GM19468 (cell line): ENCODE data around the gene ALG1L2.
"Not testable (repeated sequence)": the region's sequence is repeated elsewhere in the genome, so short reads cannot be mapped to it uniquely, and the experiment has no call there.

ENCODE experiments used
- ATAC-seq: cut with Tn5 transposase; IDR thresholded peaks from one replicate; pipeline ENCODE4 v1.9.1; 2021; ENCODE audit warnings: mild to moderate bottlenecking, moderate library complexity, moderate number of reproducible peaks; ENCODE audit not compliant: unreplicated experiment; ENCODE audit errors: extremely low read depth

The ALG1L2 gene

DNA sequence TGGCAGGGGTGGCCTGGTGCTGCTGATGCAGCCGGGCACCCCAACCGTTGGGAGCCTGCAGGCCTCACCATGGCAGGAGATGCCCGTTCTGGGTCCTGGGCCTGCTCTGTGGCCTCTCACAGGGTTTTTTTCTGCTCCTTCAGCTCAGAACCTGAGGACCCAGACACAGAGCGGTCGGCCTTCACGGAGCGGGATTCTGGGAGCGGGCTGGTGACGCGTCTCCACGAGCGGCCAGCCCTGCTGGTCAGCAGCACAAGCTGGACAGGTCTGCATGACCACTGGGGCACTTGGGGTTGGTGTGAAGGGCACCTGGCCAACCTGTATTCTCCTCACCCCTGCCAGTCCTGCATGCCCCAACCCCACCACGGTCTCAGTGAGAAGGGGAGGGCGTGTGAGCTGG is 10.3 kb downstream of the ALG1L2 start:
- no peak for ATAC-seq

- ATAC-seq = no peak
Observed at GRCh38 chr3:130093741-130094391, 12.2 kb downstream of the ALG1L2 start.

DNA sequence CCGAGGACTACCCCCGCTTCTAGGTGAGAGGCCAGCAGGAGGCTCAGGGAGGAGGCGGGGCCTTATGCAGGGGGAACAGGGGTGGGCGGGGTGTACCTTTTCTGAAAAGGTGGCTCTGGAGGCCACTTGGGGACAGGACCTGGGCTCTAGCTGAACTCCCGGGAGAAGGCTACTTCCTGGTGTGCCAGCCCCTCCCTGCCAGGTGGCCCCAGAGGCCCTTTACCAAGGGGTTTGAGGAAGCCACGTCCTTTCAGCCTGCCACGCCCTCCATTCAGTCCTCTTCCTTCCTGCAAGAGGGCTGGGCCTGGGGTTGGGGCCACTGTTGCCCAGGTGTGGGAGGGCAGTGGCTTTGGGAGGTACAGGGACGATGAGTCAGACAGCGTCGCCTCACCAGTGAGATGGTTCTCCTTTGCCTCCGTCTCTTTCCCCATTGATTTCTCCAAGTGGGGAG is 12.9 kb downstream of the ALG1L2 start:
- not testable (repeated sequence) for ATAC-seq

GRCh38 chr3:130095858-130096257 is 14.2 kb downstream of the ALG1L2 start:
- not testable (repeated sequence) for ATAC-seq

- ATAC-seq = not testable (repeated sequence)
Observed at GRCh38 chr3:130097096-130097495, 15.5 kb downstream of the ALG1L2 start.

- not testable (repeated sequence) for ATAC-seq
Observed at GRCh38 chr3:130097690-130098638, 16.3 kb downstream of the ALG1L2 start.

GRCh38 chr3:130098639-130099385 is 17.2 kb downstream of the ALG1L2 start:
- not testable (repeated sequence) for ATAC-seq

GRCh38 chr3:130102545-130102944 is 20.9 kb downstream of the ALG1L2 start:
- ATAC-seq = not testable (repeated sequence)

GRCh38 chr3:130104191-130104590 is 22.6 kb downstream of the ALG1L2 start:
- not testable (repeated sequence) for ATAC-seq

- not testable (repeated sequence) for ATAC-seq
Observed at GRCh38 chr3:130107333-130107995, 25.8 kb downstream of the ALG1L2 start.

GRCh38 chr3:130108836-130109585 is 27.4 kb downstream of the ALG1L2 start:
- ATAC-seq = not testable (repeated sequence)

- ATAC-seq = not testable (repeated sequence)
Observed at GRCh38 chr3:130110386-130111169, 28.9 kb downstream of the ALG1L2 start.

GRCh38 chr3:130111185-130111864 is 29.7 kb downstream of the ALG1L2 start:
- ATAC-seq = peak; percentile 90

DNA sequence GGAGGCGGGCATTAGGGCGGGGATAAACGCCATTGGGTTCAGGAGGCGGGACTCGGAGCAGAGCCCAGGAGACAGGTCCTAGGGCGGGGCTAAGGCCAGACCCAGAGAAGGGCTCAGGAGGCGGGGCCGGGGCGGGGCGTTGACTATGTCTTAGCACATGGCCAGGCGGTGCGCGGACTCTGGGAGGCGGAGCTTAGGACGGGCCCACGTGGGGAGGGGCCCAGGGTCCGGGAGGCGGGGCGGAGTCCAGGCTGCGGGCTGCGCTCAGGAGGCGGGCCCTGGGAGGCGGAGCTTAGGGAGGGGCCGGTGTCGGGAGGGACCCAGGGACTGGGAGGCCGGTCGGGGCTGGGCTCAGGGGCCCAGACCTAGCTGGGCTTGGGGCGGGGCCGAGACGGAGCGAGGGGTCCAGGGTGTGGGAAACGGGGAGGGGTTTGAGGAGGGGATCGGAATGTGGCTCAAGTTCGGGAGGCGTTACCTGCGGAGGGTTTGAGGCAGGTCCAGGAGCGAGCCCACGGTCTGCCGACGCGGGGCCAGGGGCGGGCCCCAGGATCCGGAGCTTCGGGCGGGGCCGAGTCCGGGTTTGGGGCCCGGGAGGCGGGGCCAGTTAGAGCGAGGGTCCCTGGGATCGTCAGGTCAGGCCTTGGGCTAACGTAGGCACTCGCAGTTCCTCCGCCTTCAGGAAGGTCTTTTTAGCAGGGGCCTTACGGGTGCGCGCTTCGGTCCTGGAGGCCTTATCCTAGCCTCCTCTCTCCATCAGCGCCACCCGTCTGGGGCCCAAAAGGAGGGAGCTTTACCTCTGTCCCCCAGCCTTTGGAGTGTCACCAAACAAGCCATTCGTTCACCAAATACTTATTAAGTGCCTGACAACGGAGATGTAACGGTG is 30.5 kb downstream of the ALG1L2 start:
- peak; percentile 15 for ATAC-seq

DNA sequence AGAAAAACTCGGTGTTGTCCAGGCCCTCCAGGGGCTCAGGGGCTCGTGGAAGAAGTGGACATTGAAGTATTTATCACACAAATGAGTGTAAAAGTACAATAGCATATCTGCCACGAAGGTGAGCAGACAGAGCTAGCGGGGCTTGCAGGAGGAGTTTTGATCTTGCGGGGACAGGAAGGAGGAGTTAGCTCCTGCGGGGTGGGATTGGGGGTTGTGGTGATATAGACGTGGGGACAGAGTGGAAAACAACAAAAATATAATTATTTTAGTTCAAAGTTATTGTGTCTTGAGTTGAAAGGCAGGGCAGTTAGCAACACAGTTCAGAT is 31.1 kb downstream of the ALG1L2 start:
- not testable (repeated sequence) for ATAC-seq

GRCh38 chr3:130115400-130115799 is 33.8 kb downstream of the ALG1L2 start:
- not testable (repeated sequence) for ATAC-seq

- no peak for ATAC-seq
Observed at GRCh38 chr3:130117933-130118332, 36.3 kb downstream of the ALG1L2 start.
